Ovary (tissue), 3 donors: ENCODE results near the gene OMD.
"Not testable (repeated sequence)": the region's sequence is repeated elsewhere in the genome, so short reads cannot be mapped to it uniquely, and the experiment has no call there.

Source experiments
- POLR2A ChIP-seq: fragments of 450-650 bp; IDR thresholded peaks from one replicate; pipeline ENCODE4 v1.6.1; 2017; ENCODE audit warnings: antibody characterized with exemption, mild to moderate bottlenecking, moderate library complexity
- TF ChIP-seq, protein P1 (sequence below), 3 donors: fragments of 450-650 bp in 2 of 3; fragments of 200-600 bp in 1 of 3; IDR thresholded peaks; one replicate each; pipeline versions ENCODE4 v1.5.1 to v1.8.0; 2016 to 2022; ENCODE audit warnings: antibody characterized with exemption in 3 of 3, mild to moderate bottlenecking in 1 of 3
- donor health status: DM: no; HTN: no; CAD: no.

- TF ChIP-seq POLR2A: not testable (repeated sequence)
- TF ChIP-seq, protein P1, sequence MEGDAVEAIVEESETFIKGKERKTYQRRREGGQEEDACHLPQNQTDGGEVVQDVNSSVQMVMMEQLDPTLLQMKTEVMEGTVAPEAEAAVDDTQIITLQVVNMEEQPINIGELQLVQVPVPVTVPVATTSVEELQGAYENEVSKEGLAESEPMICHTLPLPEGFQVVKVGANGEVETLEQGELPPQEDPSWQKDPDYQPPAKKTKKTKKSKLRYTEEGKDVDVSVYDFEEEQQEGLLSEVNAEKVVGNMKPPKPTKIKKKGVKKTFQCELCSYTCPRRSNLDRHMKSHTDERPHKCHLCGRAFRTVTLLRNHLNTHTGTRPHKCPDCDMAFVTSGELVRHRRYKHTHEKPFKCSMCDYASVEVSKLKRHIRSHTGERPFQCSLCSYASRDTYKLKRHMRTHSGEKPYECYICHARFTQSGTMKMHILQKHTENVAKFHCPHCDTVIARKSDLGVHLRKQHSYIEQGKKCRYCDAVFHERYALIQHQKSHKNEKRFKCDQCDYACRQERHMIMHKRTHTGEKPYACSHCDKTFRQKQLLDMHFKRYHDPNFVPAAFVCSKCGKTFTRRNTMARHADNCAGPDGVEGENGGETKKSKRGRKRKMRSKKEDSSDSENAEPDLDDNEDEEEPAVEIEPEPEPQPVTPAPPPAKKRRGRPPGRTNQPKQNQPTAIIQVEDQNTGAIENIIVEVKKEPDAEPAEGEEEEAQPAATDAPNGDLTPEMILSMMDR (IDR thresholded peaks at IDR 0.05): not testable (repeated sequence)
Measured at GRCh38 chr9:92411157-92411556, 13.1 kb downstream of the OMD start.
